CD8-positive, alpha-beta memory T cell (primary cell): Measurements from ENCODE around the gene CHMP3. TPM values are rescaled to one million over a fixed set of nuclear protein-coding genes. Genes with fewer than 3 reads are reported as not detected.
"Not testable (repeated sequence)": the region's sequence is repeated elsewhere in the genome, so short reads cannot be mapped to it uniquely, and the experiment has no call there.

Source experiments
- CTCF ChIA-PET: fragments of 350-600 bp; sonication (Branson Sonifier 250); formaldehyde crosslinking; loops from one replicate; lab custom pipeline; 2021; ENCODE audit warnings: antibody characterized with exemption; lab: Charles Lee
- POLR2A ChIA-PET: fragments of 350-600 bp; sonication (Branson Sonifier 250); formaldehyde crosslinking; loops from one replicate; lab custom pipeline; 2021; ENCODE audit warnings: antibody characterized with exemption; lab: Charles Lee
- DNase-seq, 5 donors: peaks; one replicate each; pipeline versions ENCODE4 v3.0.0 to v3.0.0-alpha.2; 2020 to 2022; ENCODE audit warnings: mixed read lengths in 1 of 5
- H3K27ac ChIP-seq: one replicate; pipeline ENCODE4 v1.7.0; 2013; ENCODE audit warnings: low read depth, mild to moderate bottlenecking, low read length, moderate library complexity
- H3K27me3 ChIP-seq: 2 replicates; pipeline ENCODE4 v1.7.0; 2013; ENCODE audit warnings: low read length, mild to moderate bottlenecking; ENCODE audit not compliant: insufficient read depth, poor library complexity, severe bottlenecking
- H3K36me3 ChIP-seq: 2 replicates; pipeline ENCODE4 v1.7.0; 2013; ENCODE audit warnings: mild to moderate bottlenecking, low read length, moderate library complexity; ENCODE audit not compliant: insufficient read depth
- H3K4me1 ChIP-seq: 2 replicates; pipeline ENCODE4 v1.7.0; 2013; ENCODE audit warnings: mild to moderate bottlenecking, low read length, moderate library complexity; ENCODE audit not compliant: insufficient read depth
- H3K4me3 ChIP-seq: 2 replicates; pipeline ENCODE4 v1.7.0; 2013; ENCODE audit warnings: mild to moderate bottlenecking, low read length
- H3K9me3 ChIP-seq: 2 replicates; pipeline ENCODE4 v1.7.0; 2013; ENCODE audit warnings: mild to moderate bottlenecking, low read length
- H3K27ac Mint-ChIP-seq, 8 donors: one replicate each; pipeline ENCODE4 v1.8.0; 2020 to 2021; ENCODE audit warnings: mixed read lengths in 8 of 8, mild to moderate bottlenecking in 6 of 8, inconsistent platforms in 3 of 8, moderate library complexity in 3 of 8
- H3K27me3 Mint-ChIP-seq, 2 donors: one replicate each; pipeline ENCODE4 v1.8.0; 2020 to 2021; ENCODE audit warnings: mixed read lengths in 2 of 2, mild to moderate bottlenecking in 1 of 2, moderate library complexity in 1 of 2
- H3K36me3 Mint-ChIP-seq, 3 donors: one replicate each; pipeline ENCODE4 v1.8.0; 2020 to 2021; ENCODE audit warnings: mixed read lengths in 3 of 3, inconsistent platforms in 1 of 3, mild to moderate bottlenecking in 1 of 3
- H3K4me1 Mint-ChIP-seq, 3 donors: one replicate each; pipeline ENCODE4 v1.8.0; 2020 to 2021; ENCODE audit warnings: mixed read lengths in 3 of 3, inconsistent platforms in 1 of 3, mild to moderate bottlenecking in 1 of 3
- H3K4me3 Mint-ChIP-seq, 7 donors: one replicate each; pipeline ENCODE4 v1.8.0; 2020 to 2021; ENCODE audit warnings: mixed read lengths in 7 of 7, mild to moderate bottlenecking in 6 of 7, moderate library complexity in 4 of 7, inconsistent platforms in 2 of 7
- H3K9me3 Mint-ChIP-seq, 5 donors: one replicate each; pipeline ENCODE4 v1.8.0; 2020 to 2022; ENCODE audit warnings: mixed read lengths in 5 of 5, mild to moderate bottlenecking in 3 of 5, moderate library complexity in 2 of 5, inconsistent platforms in 1 of 5
- polyA plus RNA-seq: library from polyadenylated mRNA; unstranded; fragments of 300-500 nt; fragmentation: Illumina TruSeq; gene quantifications from one replicate; pipeline ENCODE4 v1.2.3, GENCODE V29; 2021
- total RNA-seq, 2 experiments: library from RNA; stranded (reverse); gene quantifications; one replicate each; pipeline ENCODE4 v1.2.3, GENCODE V29; 2021

Gene CHMP3
- total and polyA plus RNA-seq, 3 experiments from 2014 or later = 51.7 to 70.1 (median 58.9) TPM

- Histone ChIP-seq H3K4me1 (no peaks in the 10 kb centered on the region), H3K9me3 (peaks cover 4% of the 10 kb centered on the region), H3K27ac (no peak overlapping the region), H3K27me3 (no peaks in the 10 kb centered on the region), H3K4me3 (no peak overlapping the region), H3K36me3 (peaks cover 32% of the 10 kb centered on the region)
- ChIA-PET CTCF (no interaction called here), POLR2A (no interaction called here)
- no peak for DNase-seq
- Mint-ChIP-seq H3K4me3 (no peak overlapping the region), H3K27ac (peak overlapping the region in 1 of 8 donors; percentile 46), H3K4me1 (peaks cover 16 to 20% (median 18%) of the 10 kb centered on the region in 3 donors), H3K27me3 (no peaks in the 10 kb centered on the region), H3K9me3 (peaks cover 12 to 32% (median 27%) of the 10 kb centered on the region in 5 donors), H3K36me3 (peaks cover 67 to 95% (median 69%) of the 10 kb centered on the region in 3 donors)
Measured at GRCh38 chr2:86500325-86501083, 62.7 kb downstream of the CHMP3 start.

DNA sequence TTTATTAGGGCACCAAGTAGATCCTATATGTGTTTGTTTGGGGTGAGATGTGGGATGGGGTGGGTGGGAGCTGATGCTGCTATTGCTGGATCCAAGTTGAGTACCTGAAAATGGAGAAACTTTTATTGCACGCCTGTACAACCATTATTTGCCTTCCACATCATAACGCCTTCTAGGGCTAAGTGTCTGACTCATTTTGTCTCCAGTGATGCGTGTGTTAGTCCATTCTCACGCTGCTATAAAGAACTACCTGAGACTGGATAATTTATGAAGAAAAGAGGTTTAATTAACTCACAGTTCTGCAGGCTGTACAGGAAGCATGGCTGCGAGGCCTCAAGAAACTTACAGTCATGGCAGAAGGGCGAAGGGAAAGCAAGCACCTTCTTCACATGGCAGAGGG lies 63.9 kb downstream of the CHMP3 start:
- H3K4me1 Mint-ChIP-seq = peaks cover 22 to 30% (median 29%) of the 10 kb centered on the region in 3 donors
- no peak overlapping the region for H3K27ac ChIP-seq
- H3K9me3 Mint-ChIP-seq = peaks cover 12 to 32% (median 27%) of the 10 kb centered on the region in 5 donors
- H3K9me3 ChIP-seq = peaks cover 4% of the 10 kb centered on the region
- H3K27ac Mint-ChIP-seq = peak overlapping the region in 1 of 8 donors; percentile 38
- peaks cover 23% of the 10 kb centered on the region for H3K36me3 ChIP-seq
- DNase-seq = no peak
- H3K36me3 Mint-ChIP-seq = peaks cover 66 to 96% (median 68%) of the 10 kb centered on the region in 3 donors
- H3K4me3 ChIP-seq = no peak overlapping the region
- H3K4me1 ChIP-seq = no peaks in the 10 kb centered on the region
- H3K27me3 ChIP-seq = no peaks in the 10 kb centered on the region
- H3K4me3 Mint-ChIP-seq = no peak overlapping the region
- ChIA-PET CTCF (no interaction called here), POLR2A (no interaction called here)
- H3K27me3 Mint-ChIP-seq = no peaks in the 10 kb centered on the region

DNA sequence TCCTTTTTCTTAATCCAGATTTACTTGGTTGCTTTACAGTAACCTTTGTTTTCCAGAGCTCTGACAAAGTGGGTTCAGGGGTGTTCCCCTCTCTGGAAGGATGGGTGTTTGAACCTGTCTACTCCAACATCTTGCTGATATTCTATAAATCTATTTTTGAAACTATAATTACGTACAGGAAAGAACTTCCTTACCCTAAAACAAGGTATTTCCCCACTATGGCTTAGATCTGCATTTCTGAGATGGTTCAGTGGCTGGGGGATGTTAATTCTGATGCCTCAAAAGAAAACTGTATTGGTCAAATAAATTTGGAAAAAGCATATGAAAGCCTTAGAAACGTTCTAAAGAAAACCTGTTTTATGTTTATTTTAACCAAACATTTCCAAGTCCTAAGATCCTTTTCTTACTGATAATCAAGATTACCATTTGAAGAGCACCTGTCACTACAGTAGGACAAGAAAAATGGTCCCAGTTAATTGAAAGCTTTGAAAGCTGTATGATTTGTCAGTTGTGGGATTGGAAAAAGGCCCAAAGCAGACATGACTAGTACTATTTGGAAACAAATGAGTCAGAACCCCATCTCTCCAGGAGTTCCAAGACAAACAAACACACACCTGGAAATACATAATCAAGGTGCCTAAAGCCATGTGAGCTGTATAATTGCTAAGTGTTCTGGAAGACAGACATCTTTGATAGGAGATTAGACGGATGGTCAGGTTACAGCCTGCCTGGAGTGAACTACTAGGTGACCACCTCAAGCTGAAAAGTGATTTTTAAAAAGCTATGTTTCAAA lies 64.6 kb downstream of the CHMP3 start:
- no peak overlapping the region for H3K4me3 ChIP-seq
- peaks cover 24 to 37% (median 30%) of the 10 kb centered on the region in 3 donors for H3K4me1 Mint-ChIP-seq
- no peak overlapping the region for H3K4me3 Mint-ChIP-seq
- H3K27me3 ChIP-seq = no peaks in the 10 kb centered on the region
- peaks cover 4% of the 10 kb centered on the region for H3K9me3 ChIP-seq
- H3K27me3 Mint-ChIP-seq = no peaks in the 10 kb centered on the region
- no peaks in the 10 kb centered on the region for H3K4me1 ChIP-seq
- peaks cover 12 to 32% (median 27%) of the 10 kb centered on the region in 5 donors for H3K9me3 Mint-ChIP-seq
- H3K27ac ChIP-seq = no peak overlapping the region
- ChIA-PET POLR2A (interaction anchor here (1.1 kb wide), 1 partner anchor 57 kb away, joined by 4 read pairs; the partner anchor contains the start of gene KDM3A), CTCF (interaction anchor here (1.8 kb wide), 1 partner anchor 11 kb away, joined by 9 read pairs; no protein-coding TSS in a partner anchor)
- DNase-seq = no peak
- peaks cover 24% of the 10 kb centered on the region for H3K36me3 ChIP-seq
- H3K27ac Mint-ChIP-seq = peak overlapping the region in 1 of 8 donors; percentile 76
- H3K36me3 Mint-ChIP-seq = peaks cover 62 to 97% (median 65%) of the 10 kb centered on the region in 3 donors

DNA sequence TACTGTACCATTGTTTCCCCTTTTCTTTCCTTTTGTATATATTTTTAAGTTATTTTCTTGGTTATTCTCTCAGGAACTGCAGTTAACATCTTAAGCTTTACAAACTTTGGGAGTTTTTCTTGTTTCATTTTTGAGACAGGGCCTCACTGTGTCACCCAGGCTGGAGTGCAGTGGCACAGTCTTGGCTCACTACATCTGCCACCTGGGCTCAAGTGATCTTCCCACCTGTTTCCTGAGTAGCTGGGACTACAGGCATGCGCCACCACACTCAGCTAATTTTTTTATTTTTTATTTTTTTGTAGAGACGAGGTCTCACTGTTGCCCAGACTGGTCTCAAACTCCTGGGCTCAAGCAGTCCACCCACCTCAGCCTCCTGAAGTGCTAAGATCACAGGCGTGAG lies 66.9 kb downstream of the CHMP3 start:
- CTCF ChIA-PET, H3K27me3 ChIP-seq, H3K4me1 ChIP-seq, H3K27ac ChIP-seq, POLR2A ChIA-PET, H3K4me3 ChIP-seq, DNase-seq, H3K4me3 Mint-ChIP-seq, H3K9me3 ChIP-seq, H3K27me3 Mint-ChIP-seq: not testable (repeated sequence)
- peaks cover 22 to 39% (median 27%) of the 10 kb centered on the region in 3 donors for H3K4me1 Mint-ChIP-seq
- H3K36me3 Mint-ChIP-seq = peaks cover 40 to 97% (median 55%) of the 10 kb centered on the region in 3 donors
- H3K9me3 Mint-ChIP-seq = peaks cover 12 to 28% (median 24%) of the 10 kb centered on the region in 5 donors
- H3K36me3 ChIP-seq = peaks cover 40% of the 10 kb centered on the region
- peak overlapping the region in 3 of 8 donors; percentile 56 to 69 (median 56) for H3K27ac Mint-ChIP-seq

GRCh38 chr2:86492048-86492453 lies 71.2 kb downstream of the CHMP3 start:
- no peak for DNase-seq
- Mint-ChIP-seq H3K27me3 (no peaks in the 10 kb centered on the region), H3K4me3 (no peak overlapping the region), H3K27ac (peak overlapping the region in 3 of 8 donors; percentile 8 to 19 (median 17)), H3K4me1 (peaks cover 18 to 30% (median 30%) of the 10 kb centered on the region in 3 donors), H3K36me3 (peaks cover 16 to 97% (median 53%) of the 10 kb centered on the region in 3 donors), H3K9me3 (no peaks in the 10 kb centered on the region)
- Histone ChIP-seq H3K4me1 (no peaks in the 10 kb centered on the region), H3K27me3 (no peaks in the 10 kb centered on the region), H3K36me3 (peaks cover 51% of the 10 kb centered on the region), H3K4me3 (no peak overlapping the region), H3K9me3 (no peaks in the 10 kb centered on the region), H3K27ac (no peak overlapping the region)
- ChIA-PET CTCF (interaction anchor here (2.0 kb wide), 1 partner anchor 315 kb away, joined by 4 read pairs; no protein-coding TSS in a partner anchor), POLR2A (no interaction called here)

GRCh38 chr2:86491088-86491487 lies 72.2 kb downstream of the CHMP3 start:
- POLR2A ChIA-PET = no interaction called here
- peaks cover 54% of the 10 kb centered on the region for H3K36me3 ChIP-seq
- H3K27me3 ChIP-seq = no peaks in the 10 kb centered on the region
- CTCF ChIA-PET = interaction anchor here (0.9 kb wide), 1 partner anchor 35 kb away, joined by 3 read pairs; no protein-coding TSS in a partner anchor
- Mint-ChIP-seq H3K36me3 (peaks cover 19 to 99% (median 51%) of the 10 kb centered on the region in 3 donors), H3K27me3 (no peaks in the 10 kb centered on the region), H3K4me3 (no peak overlapping the region), H3K9me3 (no peaks in the 10 kb centered on the region), H3K27ac (peak overlapping the region in 2 of 8 donors; percentile 25 to 69), H3K4me1 (peaks cover 14 to 29% (median 25%) of the 10 kb centered on the region in 3 donors)
- H3K9me3 ChIP-seq = no peaks in the 10 kb centered on the region
- no peaks in the 10 kb centered on the region for H3K4me1 ChIP-seq
- H3K4me3 ChIP-seq = no peak overlapping the region
- no peak for DNase-seq
- H3K27ac ChIP-seq = no peak overlapping the region

GRCh38 chr2:86490245-86490644 lies 73.0 kb downstream of the CHMP3 start:
- CTCF ChIA-PET = no interaction called here
- H3K9me3 ChIP-seq = no peaks in the 10 kb centered on the region
- H3K27ac ChIP-seq = no peak overlapping the region
- no peaks in the 10 kb centered on the region for H3K27me3 Mint-ChIP-seq
- no peak overlapping the region for H3K4me3 Mint-ChIP-seq
- POLR2A ChIA-PET = no interaction called here
- H3K36me3 Mint-ChIP-seq = peaks cover 21 to 99% (median 50%) of the 10 kb centered on the region in 3 donors
- no peaks in the 10 kb centered on the region for H3K27me3 ChIP-seq
- no peak overlapping the region for H3K4me3 ChIP-seq
- no peak for DNase-seq
- no peaks in the 10 kb centered on the region for H3K9me3 Mint-ChIP-seq
- peaks cover 62% of the 10 kb centered on the region for H3K36me3 ChIP-seq
- H3K4me1 ChIP-seq = no peaks in the 10 kb centered on the region
- H3K4me1 Mint-ChIP-seq = peaks cover 9 to 23% (median 17%) of the 10 kb centered on the region in 3 donors
- peak overlapping the region in 2 of 8 donors; percentile 4 to 25 for H3K27ac Mint-ChIP-seq
